ENCODE results near the gene HK3. TPM values are rescaled to one million over a fixed set of nuclear protein-coding genes. Genes with fewer than 3 reads are reported as not detected.

HK3 gene
- total and polyA plus RNA-seq, 9 of the 15 experiments (the other 6 are each of a cell fraction or from before 2014, with no cell fraction given), result 0.16 TPM; not detected in 8

GRCh38 chr5:176883700-176884570 is 15.2 kb downstream of the HK3 start:
- Histone ChIP-seq H3K4me1 (replicated peaks in 1 of 2; ENCODE audit: control insufficient read depth in 2 of 2, insufficient read depth in 2 of 2, low read length in 2 of 2) (peaks cover 0 to 34% of the 10 kb centered on the region in 2 experiments; a peak in 2 of 5 replicates), H2AFZ (ENCODE audit: low read depth, low read length) (no peak overlapping the region), H3K27me3 (ENCODE audit: control insufficient read depth in 2 of 2, insufficient read depth in 2 of 2, low read length in 2 of 2) (peaks cover 56 to 89% of the 10 kb centered on the region in 2 experiments; a peak in 4 of 5 replicates), H3K4me2 (ENCODE audit: insufficient read depth, low read length) (no peak overlapping the region), H3K9ac (ENCODE audit: insufficient read depth in 1 of 2, low read depth in 2 of 2, low read length in 2 of 2) (no peak overlapping the region), H3K9me1 (ENCODE audit: control insufficient read depth, insufficient read depth, low read length) (peaks cover 12% of the 10 kb centered on the region), H3K4me3 (no peak overlapping the region), H3K36me3 (ENCODE audit: control insufficient read depth, insufficient read depth, low read length) (no peaks in the 10 kb centered on the region), H3K27ac (ENCODE audit: extremely low read depth, low read depth, low read length) (no peak overlapping the region), H4K20me1 (replicated peaks; ENCODE audit: control insufficient read depth, insufficient read depth, low read length) (peaks cover 27% of the 10 kb centered on the region), H3K9me3 (replicated peaks; ENCODE audit: control insufficient read depth, insufficient read depth, low read depth, low read length) (no peaks in the 10 kb centered on the region), H3K79me2 (ENCODE audit: control insufficient read depth, insufficient read depth, low read length) (no peaks in the 10 kb centered on the region)
- DNase-seq (ENCODE audit: extremely low read depth in 1 of 4, low spot score in 3 of 4) (no peak), ATAC-seq (no peak), FAIRE-seq (no peak)
- BruUV-seq (replicated peaks), result no TSS peak
- in situ Hi-C loops (cut with MboI), result no loop called here
- intact Hi-C loops (cut with micrococcal nuclease), result no loop called here
- POLR2A ChIA-PET, result interaction anchor here (0.5 kb wide), 1 partner anchor 28 kb away, joined by 3 read pairs; no protein-coding TSS in a partner anchor
- CTCF ChIA-PET (ENCODE audit: low intra/inter-chr PET ratio), result no interaction called here
- whole genome bisulfite sequencing (ENCODE audit: insufficient coverage, low coverage, missing lambda C conversion rate), result 0% methylated on average over 17 of the region's 17 CpGs
- TF ChIP-seq ZNF589 (CRISPR knock-in tag; IDR thresholded peaks at IDR 0.05; ENCODE audit: low read depth), result no peak
- TF ChIP-seq PREB (CRISPR knock-in tag; IDR thresholded peaks at IDR 0.05), result no peak
- no peak for TF ChIP-seq SMC3 (conservative IDR thresholded peaks at IDR 0.05; ENCODE audit: insufficient read depth, low read depth, low read length)
- no peak for TF ChIP-seq ZNF586 (CRISPR knock-in tag; conservative IDR thresholded peaks at IDR 0.05)
- TF ChIP-seq SFPQ (IDR thresholded peaks at IDR 0.05; ENCODE audit: low read depth, low read length), result no peak
- TF ChIP-seq ZNF197 (CRISPR knock-in tag; IDR thresholded peaks at IDR 0.05; ENCODE audit: low read depth), result no peak
- TF ChIP-seq ARHGAP35 (IDR thresholded peaks at IDR 0.05; ENCODE audit: partially characterized antibody), result no peak
- no peak for TF ChIP-seq HLTF (IDR thresholded peaks at IDR 0.05)
- no peak for TF ChIP-seq IFI16 (CRISPR knock-in tag; IDR thresholded peaks at IDR 0.05)
- peak; percentile 84 for TF ChIP-seq RFX1 (IDR thresholded peaks at IDR 0.05)
- no peak for TF ChIP-seq FIP1L1 (IDR thresholded peaks at IDR 0.05; ENCODE audit: low read depth, low read length, poor library complexity, severe bottlenecking)
- no peak for TF ChIP-seq ZNF449 (CRISPR knock-in tag; IDR thresholded peaks at IDR 0.05)
- no peak for TF ChIP-seq E2F3 (CRISPR knock-in tag; IDR thresholded peaks at IDR 0.05)

Measured in K562 (cell line).